Astrocyte of the spinal cord (primary cell): ENCODE measurements around the gene PTBP3.
A peak's percentile ranks its signal among the peaks of the same experiment; 100 is the strongest.

ENCODE experiments used
- DNase-seq: peaks from one replicate; pipeline ENCODE4 v3.0.0; 2011; ENCODE audit warnings: low read depth, low spot score
- H3K4me3 ChIP-seq: 2 replicates; pipeline ENCODE4 v1.5.1; 2011; ENCODE audit warnings: low read depth, mild to moderate bottlenecking, low read length, moderate library complexity
- in situ Hi-C: cut with HindIII; loops from 2 replicates; pipeline ENCODE4 v1.10.0; 2017; ENCODE audit warnings: low sequenced_read_pairs
- TF ChIP-seq, protein P1 (sequence below): IDR thresholded peaks from 2 replicates; pipeline ENCODE4 v1.5.1; 2012; ENCODE audit warnings: low read depth, mild to moderate bottlenecking, low read length, inconsistent platforms

The PTBP3 gene

DNA sequence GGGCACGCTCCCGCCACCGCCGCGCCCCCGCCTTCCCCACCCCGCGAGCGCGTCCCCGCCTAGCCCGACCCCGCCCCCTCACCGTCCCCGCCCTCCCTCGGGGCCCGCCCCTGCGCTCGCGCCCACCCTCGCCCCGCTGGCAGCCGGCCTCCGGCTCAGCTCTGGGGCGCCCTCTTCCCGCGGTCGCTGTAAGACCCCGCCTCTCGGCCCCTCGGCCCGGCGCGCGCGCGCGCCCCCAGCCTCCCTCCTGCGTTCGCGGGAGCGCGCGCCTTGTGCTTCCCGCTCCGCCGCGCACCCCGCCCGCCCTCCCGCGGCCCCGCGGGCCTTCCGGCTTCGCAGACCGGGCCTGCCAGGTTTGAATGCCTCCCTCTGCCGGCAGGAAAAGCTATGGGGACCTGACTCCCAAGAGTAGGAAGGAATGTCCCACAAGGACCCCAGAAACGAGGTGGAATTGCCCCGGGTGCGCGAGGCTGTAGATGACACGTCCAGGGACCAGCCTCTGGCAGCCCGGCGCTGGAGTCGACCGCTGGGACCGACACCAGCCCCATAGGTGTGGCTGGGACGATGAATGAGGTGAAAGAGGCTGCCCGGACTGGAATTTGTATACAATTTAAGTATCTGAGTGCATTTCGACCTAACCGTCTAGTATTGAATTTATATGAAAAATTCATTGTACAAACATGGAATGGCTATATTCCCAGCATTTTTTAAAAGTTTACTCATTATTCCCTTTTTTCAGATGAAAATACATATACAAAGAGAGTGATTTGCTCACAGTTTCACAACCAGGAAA, 416 bp upstream of the PTBP3 start:
- in situ Hi-C loops, result no loop called here
- DNase-seq, result peak; percentile 98
- TF ChIP-seq, protein P1, sequence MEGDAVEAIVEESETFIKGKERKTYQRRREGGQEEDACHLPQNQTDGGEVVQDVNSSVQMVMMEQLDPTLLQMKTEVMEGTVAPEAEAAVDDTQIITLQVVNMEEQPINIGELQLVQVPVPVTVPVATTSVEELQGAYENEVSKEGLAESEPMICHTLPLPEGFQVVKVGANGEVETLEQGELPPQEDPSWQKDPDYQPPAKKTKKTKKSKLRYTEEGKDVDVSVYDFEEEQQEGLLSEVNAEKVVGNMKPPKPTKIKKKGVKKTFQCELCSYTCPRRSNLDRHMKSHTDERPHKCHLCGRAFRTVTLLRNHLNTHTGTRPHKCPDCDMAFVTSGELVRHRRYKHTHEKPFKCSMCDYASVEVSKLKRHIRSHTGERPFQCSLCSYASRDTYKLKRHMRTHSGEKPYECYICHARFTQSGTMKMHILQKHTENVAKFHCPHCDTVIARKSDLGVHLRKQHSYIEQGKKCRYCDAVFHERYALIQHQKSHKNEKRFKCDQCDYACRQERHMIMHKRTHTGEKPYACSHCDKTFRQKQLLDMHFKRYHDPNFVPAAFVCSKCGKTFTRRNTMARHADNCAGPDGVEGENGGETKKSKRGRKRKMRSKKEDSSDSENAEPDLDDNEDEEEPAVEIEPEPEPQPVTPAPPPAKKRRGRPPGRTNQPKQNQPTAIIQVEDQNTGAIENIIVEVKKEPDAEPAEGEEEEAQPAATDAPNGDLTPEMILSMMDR, result peak; percentile 66
- H3K4me3 ChIP-seq, result peak overlapping the region; percentile 76

DNA sequence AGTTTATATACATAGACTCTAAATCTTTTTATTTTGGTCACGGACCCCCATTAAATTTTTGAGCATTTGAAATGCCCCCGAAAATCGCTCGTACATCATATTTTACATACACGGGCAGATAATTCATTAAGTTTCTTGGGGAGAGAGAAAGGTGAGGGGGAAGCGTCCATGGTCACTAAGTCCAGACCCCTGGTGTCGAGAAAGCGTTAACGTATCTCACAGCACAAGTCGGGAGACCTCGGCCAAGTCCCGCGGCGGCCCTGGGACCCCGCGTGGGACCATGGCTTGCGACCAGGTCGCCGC, 794 bp downstream of the PTBP3 start:
- TF ChIP-seq, protein P1, result peak; percentile 23
- in situ Hi-C loops, result no loop called here
- no peak for DNase-seq
- peak overlapping the region; percentile 76 for H3K4me3 ChIP-seq

DNA sequence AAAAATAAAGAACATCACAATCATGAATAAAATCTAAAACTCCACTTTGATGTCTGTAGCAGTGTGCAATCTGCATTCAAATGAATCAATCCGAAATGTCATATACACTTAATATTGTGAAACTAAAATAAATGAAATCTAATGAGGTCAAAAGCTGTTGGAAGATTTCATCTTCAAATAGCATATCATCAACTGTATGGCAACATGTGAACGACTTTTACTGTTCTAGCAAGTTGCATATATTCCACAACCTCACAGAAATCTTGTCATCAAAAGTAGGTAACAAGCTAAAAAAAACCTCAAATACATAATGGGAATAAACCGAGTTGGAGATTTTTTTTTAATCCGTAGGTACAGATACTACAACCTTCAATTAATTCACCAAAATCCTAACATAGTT, 1.2 kb downstream of the PTBP3 start:
- no peak for DNase-seq
- in situ Hi-C loops, result no loop called here
- H3K4me3 ChIP-seq, result peak overlapping the region; percentile 76
- TF ChIP-seq, protein P1, result no peak

DNA sequence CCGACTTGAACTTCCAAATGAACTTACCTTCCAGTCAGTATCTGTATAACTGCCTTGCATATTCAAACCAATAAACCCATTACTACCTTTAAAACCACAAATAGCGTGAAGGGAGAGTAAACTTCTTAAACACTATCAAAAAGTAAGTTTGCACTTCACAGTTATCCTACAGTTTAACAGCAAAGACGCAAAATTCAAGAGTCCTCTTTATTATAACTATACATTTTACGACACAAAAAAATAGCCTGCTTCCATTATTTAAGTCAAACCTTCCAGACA, 1.8 kb downstream of the PTBP3 start:
- in situ Hi-C loops, result no loop called here
- peak; percentile 10 for DNase-seq
- TF ChIP-seq, protein P1, result no peak
- peak overlapping the region; percentile 16 for H3K4me3 ChIP-seq

DNA sequence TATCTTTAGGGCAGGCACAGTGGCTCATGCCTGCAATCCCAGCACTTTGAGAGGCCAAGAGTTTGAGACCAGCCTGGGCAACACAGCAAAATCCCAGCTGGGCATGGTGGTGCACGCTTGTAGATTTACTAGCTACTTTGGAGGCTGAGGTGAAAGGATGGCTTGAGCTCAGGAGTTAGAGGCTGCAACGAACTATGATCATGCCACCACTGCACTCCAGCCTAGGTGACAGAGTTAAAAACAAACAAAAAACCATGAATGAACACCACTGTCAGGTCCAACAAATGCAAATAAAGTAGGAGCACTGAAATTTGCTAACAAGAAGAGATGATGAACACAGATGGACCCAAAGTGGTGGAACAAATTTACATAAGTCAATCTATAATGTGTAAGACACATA, 4.9 kb downstream of the PTBP3 start:
- DNase-seq, result no peak
- H3K4me3 ChIP-seq, result no peak overlapping the region
- in situ Hi-C loops, result no loop called here
- TF ChIP-seq, protein P1, result no peak

DNA sequence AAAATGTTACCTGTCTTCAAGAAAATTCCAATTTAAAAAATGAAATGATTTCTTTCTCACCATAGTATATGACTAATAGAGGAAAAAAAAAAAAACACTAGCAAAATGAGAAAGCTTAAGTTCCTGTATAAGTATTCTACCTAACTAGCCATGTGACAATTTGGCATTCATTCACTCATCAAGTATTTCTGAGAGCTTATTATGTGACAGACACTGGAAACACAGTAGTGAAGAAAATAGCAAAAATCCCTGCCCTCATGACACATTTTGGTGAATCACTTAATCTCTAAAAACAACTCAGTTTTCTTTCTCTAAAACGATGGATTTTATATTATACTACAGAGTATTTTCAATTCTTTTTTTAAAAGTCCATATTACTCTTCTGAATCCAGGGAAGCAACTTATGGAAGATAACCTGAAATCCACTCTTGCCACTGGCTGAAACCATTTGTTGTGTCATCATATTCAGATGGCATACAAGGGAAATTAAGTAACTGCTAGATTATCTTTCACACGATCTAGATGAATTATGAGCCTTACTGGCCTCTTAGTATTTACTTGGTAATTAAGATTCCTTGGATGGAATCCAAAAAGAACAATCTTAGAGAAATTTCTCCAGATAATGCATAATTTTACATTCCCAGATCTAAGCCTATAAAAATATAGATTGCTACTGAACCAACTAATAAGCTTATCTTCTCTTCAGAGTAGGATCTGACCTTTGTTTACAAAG, 5.5 kb downstream of the PTBP3 start:
- DNase-seq, result no peak
- in situ Hi-C loops, result no loop called here
- no peak overlapping the region for H3K4me3 ChIP-seq
- TF ChIP-seq, protein P1, result no peak
